Measurements from ENCODE around the gene DMP1.

DNA sequence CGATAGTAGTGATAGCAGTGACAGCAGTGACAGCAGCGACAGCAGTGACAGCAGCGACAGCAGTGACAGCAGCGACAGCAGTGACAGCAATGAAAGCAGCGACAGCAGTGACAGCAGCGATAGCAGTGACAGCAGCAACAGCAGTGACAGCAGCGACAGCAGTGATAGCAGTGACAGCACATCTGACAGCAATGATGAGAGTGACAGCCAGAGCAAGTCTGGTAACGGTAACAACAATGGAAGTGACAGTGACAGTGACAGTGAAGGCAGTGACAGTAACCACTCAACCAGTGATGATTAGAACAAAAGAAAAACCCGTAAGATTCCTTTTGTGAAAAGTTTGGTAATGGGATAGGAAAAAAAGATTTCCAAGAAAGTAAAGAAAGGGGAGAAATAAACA lies 33.8 kb upstream of the DMP1 start:
- TF ChIP-seq, protein P1, sequence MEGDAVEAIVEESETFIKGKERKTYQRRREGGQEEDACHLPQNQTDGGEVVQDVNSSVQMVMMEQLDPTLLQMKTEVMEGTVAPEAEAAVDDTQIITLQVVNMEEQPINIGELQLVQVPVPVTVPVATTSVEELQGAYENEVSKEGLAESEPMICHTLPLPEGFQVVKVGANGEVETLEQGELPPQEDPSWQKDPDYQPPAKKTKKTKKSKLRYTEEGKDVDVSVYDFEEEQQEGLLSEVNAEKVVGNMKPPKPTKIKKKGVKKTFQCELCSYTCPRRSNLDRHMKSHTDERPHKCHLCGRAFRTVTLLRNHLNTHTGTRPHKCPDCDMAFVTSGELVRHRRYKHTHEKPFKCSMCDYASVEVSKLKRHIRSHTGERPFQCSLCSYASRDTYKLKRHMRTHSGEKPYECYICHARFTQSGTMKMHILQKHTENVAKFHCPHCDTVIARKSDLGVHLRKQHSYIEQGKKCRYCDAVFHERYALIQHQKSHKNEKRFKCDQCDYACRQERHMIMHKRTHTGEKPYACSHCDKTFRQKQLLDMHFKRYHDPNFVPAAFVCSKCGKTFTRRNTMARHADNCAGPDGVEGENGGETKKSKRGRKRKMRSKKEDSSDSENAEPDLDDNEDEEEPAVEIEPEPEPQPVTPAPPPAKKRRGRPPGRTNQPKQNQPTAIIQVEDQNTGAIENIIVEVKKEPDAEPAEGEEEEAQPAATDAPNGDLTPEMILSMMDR (IDR thresholded peaks at IDR 0.05): no peak
- TF ChIP-seq POLR2A (IDR thresholded peaks at IDR 0.05): no peak
